ENCODE results near the gene DNAAF2.

DNA sequence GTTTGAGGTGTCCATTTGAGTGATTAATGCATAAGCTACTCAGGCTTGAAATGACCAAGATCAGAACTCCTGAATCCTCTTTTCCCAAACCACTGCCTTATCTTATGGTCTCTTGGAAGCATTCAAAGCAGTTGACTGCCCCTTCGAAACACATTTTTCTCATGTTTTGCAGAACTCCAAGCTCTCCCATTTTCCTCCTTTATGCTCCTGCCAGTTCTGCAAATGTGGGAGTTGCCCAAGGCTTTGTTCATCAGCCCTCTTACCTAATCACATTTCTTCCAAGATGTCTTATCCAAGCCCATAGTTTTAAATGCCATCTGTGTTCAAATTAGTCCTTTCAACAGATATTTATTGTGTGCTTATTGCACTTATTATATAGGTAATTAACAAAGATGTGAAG is 1.8 kb upstream of the DNAAF2 start:
- TF ChIP-seq, protein P1, sequence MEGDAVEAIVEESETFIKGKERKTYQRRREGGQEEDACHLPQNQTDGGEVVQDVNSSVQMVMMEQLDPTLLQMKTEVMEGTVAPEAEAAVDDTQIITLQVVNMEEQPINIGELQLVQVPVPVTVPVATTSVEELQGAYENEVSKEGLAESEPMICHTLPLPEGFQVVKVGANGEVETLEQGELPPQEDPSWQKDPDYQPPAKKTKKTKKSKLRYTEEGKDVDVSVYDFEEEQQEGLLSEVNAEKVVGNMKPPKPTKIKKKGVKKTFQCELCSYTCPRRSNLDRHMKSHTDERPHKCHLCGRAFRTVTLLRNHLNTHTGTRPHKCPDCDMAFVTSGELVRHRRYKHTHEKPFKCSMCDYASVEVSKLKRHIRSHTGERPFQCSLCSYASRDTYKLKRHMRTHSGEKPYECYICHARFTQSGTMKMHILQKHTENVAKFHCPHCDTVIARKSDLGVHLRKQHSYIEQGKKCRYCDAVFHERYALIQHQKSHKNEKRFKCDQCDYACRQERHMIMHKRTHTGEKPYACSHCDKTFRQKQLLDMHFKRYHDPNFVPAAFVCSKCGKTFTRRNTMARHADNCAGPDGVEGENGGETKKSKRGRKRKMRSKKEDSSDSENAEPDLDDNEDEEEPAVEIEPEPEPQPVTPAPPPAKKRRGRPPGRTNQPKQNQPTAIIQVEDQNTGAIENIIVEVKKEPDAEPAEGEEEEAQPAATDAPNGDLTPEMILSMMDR (IDR thresholded peaks at IDR 0.05; ENCODE audit: low read depth, low read length, missing input control): no peak
- TF ChIP-seq SP1 (IDR thresholded peaks at IDR 0.05) (no peak), EGR1 (IDR thresholded peaks at IDR 0.05; ENCODE audit: low read depth in 2 of 2) (no peak), RXRA (IDR thresholded peaks at IDR 0.05) (no peak)
- TF ChIP-seq, protein P2, sequence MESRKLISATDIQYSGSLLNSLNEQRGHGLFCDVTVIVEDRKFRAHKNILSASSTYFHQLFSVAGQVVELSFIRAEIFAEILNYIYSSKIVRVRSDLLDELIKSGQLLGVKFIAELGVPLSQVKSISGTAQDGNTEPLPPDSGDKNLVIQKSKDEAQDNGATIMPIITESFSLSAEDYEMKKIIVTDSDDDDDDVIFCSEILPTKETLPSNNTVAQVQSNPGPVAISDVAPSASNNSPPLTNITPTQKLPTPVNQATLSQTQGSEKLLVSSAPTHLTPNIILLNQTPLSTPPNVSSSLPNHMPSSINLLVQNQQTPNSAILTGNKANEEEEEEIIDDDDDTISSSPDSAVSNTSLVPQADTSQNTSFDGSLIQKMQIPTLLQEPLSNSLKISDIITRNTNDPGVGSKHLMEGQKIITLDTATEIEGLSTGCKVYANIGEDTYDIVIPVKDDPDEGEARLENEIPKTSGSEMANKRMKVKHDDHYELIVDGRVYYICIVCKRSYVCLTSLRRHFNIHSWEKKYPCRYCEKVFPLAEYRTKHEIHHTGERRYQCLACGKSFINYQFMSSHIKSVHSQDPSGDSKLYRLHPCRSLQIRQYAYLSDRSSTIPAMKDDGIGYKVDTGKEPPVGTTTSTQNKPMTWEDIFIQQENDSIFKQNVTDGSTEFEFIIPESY (IDR thresholded peaks at IDR 0.05): no peak

Measured in liver (tissue), 3 donors.